ENCODE data around the gene COL27A1. TPM values are rescaled to one million over a fixed set of nuclear protein-coding genes. Genes with fewer than 3 reads are reported as not detected.
A peak's percentile ranks its signal among the peaks of the same experiment; 100 is the strongest.

The COL27A1 gene
- total RNA-seq, 2 donors from 2014 or later: 18.5 to 57.1 TPM

- H3K36me3 ChIP-seq: peaks cover 9% of the 10 kb centered on the region
- no peaks in the 10 kb centered on the region for H3K9me3 ChIP-seq
- DNase-seq (ENCODE audit: low spot score) (no peak), ATAC-seq (ENCODE audit: insufficient number of reproducible peaks, low FRiP score, low read depth) (no peak)
- H3K27me3 ChIP-seq (replicated peaks; ENCODE audit: insufficient read depth): no peaks in the 10 kb centered on the region
- no peak overlapping the region for H3K4me3 ChIP-seq
- TF ChIP-seq CTCF (IDR thresholded peaks at IDR 0.05): no peak
- no peak overlapping the region for H3K27ac ChIP-seq
- no peaks in the 10 kb centered on the region for H3K4me1 ChIP-seq (ENCODE audit: control insufficient read depth in 1 of 2, low read depth in 2 of 2)
Observed at GRCh38 chr9:114266969-114267368, 111.6 kb downstream of the COL27A1 start.

- Histone ChIP-seq H3K36me3 (peaks cover 9% of the 10 kb centered on the region), H3K9me3 (no peaks in the 10 kb centered on the region), H3K27me3 (replicated peaks; ENCODE audit: insufficient read depth) (no peaks in the 10 kb centered on the region), H3K4me1 (ENCODE audit: control insufficient read depth in 1 of 2, low read depth in 2 of 2) (no peaks in the 10 kb centered on the region), H3K27ac (no peak overlapping the region), H3K4me3 (no peak overlapping the region)
- DNase-seq (ENCODE audit: low spot score) (no peak), ATAC-seq (ENCODE audit: insufficient number of reproducible peaks, low FRiP score, low read depth) (no peak)
- TF ChIP-seq CTCF (IDR thresholded peaks at IDR 0.05): no peak
Observed at GRCh38 chr9:114269023-114269422, 113.7 kb downstream of the COL27A1 start.

- no peaks in the 10 kb centered on the region for H3K9me3 ChIP-seq
- H3K4me1 ChIP-seq (ENCODE audit: control insufficient read depth in 1 of 2, low read depth in 2 of 2): no peaks in the 10 kb centered on the region
- no peak overlapping the region for H3K4me3 ChIP-seq
- no peak for TF ChIP-seq CTCF (IDR thresholded peaks at IDR 0.05)
- H3K36me3 ChIP-seq: peaks cover 8% of the 10 kb centered on the region
- DNase-seq (ENCODE audit: low spot score) (no peak), ATAC-seq (ENCODE audit: insufficient number of reproducible peaks, low FRiP score, low read depth) (no peak)
- no peak overlapping the region for H3K27ac ChIP-seq
- H3K27me3 ChIP-seq (replicated peaks; ENCODE audit: insufficient read depth): no peaks in the 10 kb centered on the region
Observed at GRCh38 chr9:114270120-114270975, 115.0 kb downstream of the COL27A1 start.

GRCh38 chr9:114271556-114272510 lies 116.5 kb downstream of the COL27A1 start:
- peak; percentile 63 for TF ChIP-seq CTCF (IDR thresholded peaks at IDR 0.05)
- no peak overlapping the region for H3K4me3 ChIP-seq
- peaks cover under 1% of the 10 kb centered on the region for H3K36me3 ChIP-seq
- ATAC-seq (ENCODE audit: insufficient number of reproducible peaks, low FRiP score, low read depth): peak; percentile 31
- no peaks in the 10 kb centered on the region for H3K27me3 ChIP-seq (replicated peaks; ENCODE audit: insufficient read depth)
- H3K27ac ChIP-seq: no peak overlapping the region
- no peaks in the 10 kb centered on the region for H3K4me1 ChIP-seq (ENCODE audit: control insufficient read depth in 1 of 2, low read depth in 2 of 2)
- no peaks in the 10 kb centered on the region for H3K9me3 ChIP-seq
- no peak for DNase-seq (ENCODE audit: low spot score)
